CD14-positive monocyte (primary cell): ENCODE measurements around the gene CETN2. TPM values are rescaled to one million over a fixed set of nuclear protein-coding genes. Genes with fewer than 3 reads are reported as not detected.

ENCODE experiments used
- DNase-seq, 3 donors: peaks; one replicate each; pipeline ENCODE4 v3.0.0-alpha.2; 2011 to 2022
- H2AFZ ChIP-seq: 2 replicates; pipeline ENCODE4 v1.6.0; 2012; ENCODE audit warnings: mild to moderate bottlenecking, low read depth, low read length, inconsistent platforms; ENCODE audit not compliant: insufficient read depth, poor library complexity, severe bottlenecking
- H3K27ac ChIP-seq, 2 donors: 1 replicate in 1 of 2; 2 replicates in 1 of 2; pipeline ENCODE4 v1.5.1; 2012 to 2013; ENCODE audit warnings: low read length in 2 of 2, control low read depth in 1 of 2, inconsistent platforms in 1 of 2, low read depth in 1 of 2, mild to moderate bottlenecking in 1 of 2
- H3K27me3 ChIP-seq, 2 donors: one replicate each; pipeline versions ENCODE4 v1.6.0 to v1.6.1; 2011 to 2013; ENCODE audit warnings: low read length in 2 of 2; ENCODE audit not compliant: control insufficient read depth in 2 of 2, insufficient read depth in 2 of 2
- H3K36me3 ChIP-seq, 2 donors: replicated peaks in 1 of 2; 1 replicate in 1 of 2; 2 replicates in 1 of 2; pipeline versions ENCODE4 v1.5.1 to v1.6.1; 2012 to 2013; ENCODE audit warnings: low read length in 2 of 2, control low read depth in 1 of 2, inconsistent platforms in 1 of 2, mild to moderate bottlenecking in 1 of 2; ENCODE audit not compliant: insufficient read depth in 2 of 2, control insufficient read depth in 1 of 2
- H3K4me1 ChIP-seq, 2 donors: 1 replicate in 1 of 2; 2 replicates in 1 of 2; pipeline versions ENCODE4 v1.5.1 to v1.6.1; 2012 to 2013; ENCODE audit warnings: low read length in 2 of 2, control low read depth in 1 of 2, inconsistent platforms in 1 of 2, mild to moderate bottlenecking in 1 of 2, moderate library complexity in 1 of 2; ENCODE audit not compliant: insufficient read depth in 2 of 2, control insufficient read depth in 1 of 2
- H3K4me2 ChIP-seq: replicated peaks from 2 replicates; pipeline ENCODE3; 2012; ENCODE audit warnings: low read length, moderate library complexity, mild to moderate bottlenecking; ENCODE audit not compliant: poor library complexity, severe bottlenecking; ENCODE audit errors: extremely low read depth
- H3K4me3 ChIP-seq, 3 experiments: fragments of 200-600 bp in 1 of 3; sonication (generic) in 1 of 3; replicated peaks in 1 of 3; 1 replicate in 2 of 3; 2 replicates in 1 of 3; pipeline ENCODE4 v1.5.1; 2011 to 2013; ENCODE audit warnings: low read length in 3 of 3, mild to moderate bottlenecking in 3 of 3, control low read depth in 2 of 3, low read depth in 2 of 3, inconsistent platforms in 1 of 3, moderate library complexity in 1 of 3
- H3K79me2 ChIP-seq: 2 replicates; pipeline ENCODE4 v1.6.0; 2012; ENCODE audit warnings: mild to moderate bottlenecking, control low read depth, inconsistent platforms, low read length, moderate library complexity; ENCODE audit not compliant: insufficient read depth
- H3K9ac ChIP-seq: 2 replicates; pipeline ENCODE4 v1.6.0; 2017; ENCODE audit warnings: low read length, mild to moderate bottlenecking; ENCODE audit not compliant: insufficient read depth, poor library complexity, severe bottlenecking
- H3K9me3 ChIP-seq, 2 donors: replicated peaks in 1 of 2; 1 replicate in 1 of 2; 2 replicates in 1 of 2; pipeline versions ENCODE4 v1.5.1 to v1.6.1; 2012 to 2013; ENCODE audit warnings: low read length in 2 of 2, control low read depth in 1 of 2; ENCODE audit not compliant: control insufficient read depth in 1 of 2, insufficient read depth in 1 of 2
- H4K20me1 ChIP-seq: 2 replicates; pipeline ENCODE4 v1.6.0; 2012; ENCODE audit warnings: mild to moderate bottlenecking, low read length, control low read depth, moderate library complexity; ENCODE audit not compliant: insufficient read depth
- H3K27ac Mint-ChIP-seq, 7 donors: one replicate each; pipeline ENCODE4 v1.8.0; 2020; ENCODE audit warnings: mild to moderate bottlenecking in 7 of 7, mixed read lengths in 7 of 7, moderate library complexity in 6 of 7, inconsistent platforms in 2 of 7
- H3K27me3 Mint-ChIP-seq, 3 donors: one replicate each; pipeline ENCODE4 v1.8.0; 2021 to 2022; ENCODE audit warnings: low read depth in 3 of 3, mild to moderate bottlenecking in 3 of 3, mixed read lengths in 3 of 3, moderate library complexity in 3 of 3, inconsistent platforms in 1 of 3
- H3K36me3 Mint-ChIP-seq, 2 donors: one replicate each; pipeline ENCODE4 v1.8.0; 2020; ENCODE audit warnings: mixed read lengths in 2 of 2, inconsistent platforms in 1 of 2, mild to moderate bottlenecking in 1 of 2
- H3K4me1 Mint-ChIP-seq: one replicate; pipeline ENCODE4 v1.8.0; 2020; ENCODE audit warnings: mild to moderate bottlenecking, mixed read lengths
- H3K4me3 Mint-ChIP-seq, 2 donors: one replicate each; pipeline ENCODE4 v1.8.0; 2020; ENCODE audit warnings: mild to moderate bottlenecking in 2 of 2, mixed read lengths in 2 of 2, moderate library complexity in 1 of 2
- H3K9me3 Mint-ChIP-seq, 7 donors: one replicate each; pipeline ENCODE4 v1.8.0; 2020 to 2022; ENCODE audit warnings: mixed read lengths in 7 of 7, mild to moderate bottlenecking in 6 of 7, moderate library complexity in 6 of 7, inconsistent platforms in 2 of 7
- CTCF ChIP-seq: fragments of 200-600 bp; IDR thresholded peaks from one replicate; pipeline ENCODE4 v1.8.0; 2022; ENCODE audit warnings: antibody characterized with exemption, mild to moderate bottlenecking
- WGBS: methylation state at CpG from one replicate; pipeline ENCODE4 v1.1.5; 2013; ENCODE audit warnings: missing lambda C conversion rate; ENCODE audit not compliant: insufficient coverage; 5-methylcytosine and 5-hydroxymethylcytosine counted together
- intact Hi-C, 2 donors: fragments of 100-400 bp; cut with micrococcal nuclease; formaldehyde crosslinking; loops; one replicate each; pipeline versions ENCODE4 v1.15.0 to v1.15.1; 2023
- polyA plus RNA-seq, 3 donors: library from polyadenylated mRNA; depleted of rRNA in 1 of 3; unstranded in 2 of 3; stranded (reverse) in 1 of 3; fragments of 300-500 nt in 2 of 3; fragments of >200 nt in 1 of 3; fragmentation: Illumina TruSeq in 2 of 3; gene quantifications; 1 replicate in 2 of 3; 2 replicates in 1 of 3; pipeline ENCODE4 v1.2.3, GENCODE V29; 2012 to 2021

The CETN2 gene
- polyA plus RNA-seq, 3 donors, result 5.4 to 26.7 (median 19.9) TPM

- intact Hi-C loops, result no loop called here
Observed at GRCh38 chrX:152847281-152847680, 16.7 kb upstream of the CETN2 start.

GRCh38 chrX:152845618-152846240 lies 15.2 kb upstream of the CETN2 start:
- H3K36me3 Mint-ChIP-seq, result peaks cover 24 to 29% of the 10 kb centered on the region in 2 donors
- H3K27me3 Mint-ChIP-seq, result peaks cover 0 to 2% (median 0%) of the 10 kb centered on the region in 3 donors
- Histone ChIP-seq H3K79me2 (peaks cover 4% of the 10 kb centered on the region), H4K20me1 (no peaks in the 10 kb centered on the region), H2AFZ (no peak overlapping the region), H3K27ac (no peak overlapping the region), H3K36me3 (peaks cover 14 to 38% of the 10 kb centered on the region in 2 donors), H3K4me1 (no peaks in the 10 kb centered on the region), H3K9me3 (no peaks in the 10 kb centered on the region), H3K4me2 (no peak overlapping the region), H3K9ac (no peak overlapping the region), H3K27me3 (no peaks in the 10 kb centered on the region), H3K4me3 (no peak overlapping the region)
- no peak overlapping the region for H3K4me3 Mint-ChIP-seq
- H3K9me3 Mint-ChIP-seq, result peaks cover 0 to 5% (median 0%) of the 10 kb centered on the region in 7 donors
- H3K27ac Mint-ChIP-seq, result no peak overlapping the region
- H3K4me1 Mint-ChIP-seq, result no peaks in the 10 kb centered on the region
- 100% methylated on average over 7 of the region's 17 CpGs for WGBS
- no peak for TF ChIP-seq CTCF
- no peak for DNase-seq
- intact Hi-C loops, result no loop called here

More at GRCh38 chrX:152847281-152847680, 16.7 kb upstream of the CETN2 start:
- peaks cover 0 to 3% (median 0%) of the 10 kb centered on the region in 3 donors for H3K27me3 Mint-ChIP-seq
- no peak overlapping the region for H3K27ac ChIP-seq
- H3K4me3 ChIP-seq, result no peak overlapping the region
- no peaks in the 10 kb centered on the region for H3K27me3 ChIP-seq
- H3K4me2 ChIP-seq, result no peak overlapping the region
- no peaks in the 10 kb centered on the region for H3K4me1 Mint-ChIP-seq
- no peak overlapping the region for H2AFZ ChIP-seq
- TF ChIP-seq CTCF, result no peak
- peak overlapping the region in 1 of 7 donors; percentile 38 for H3K27ac Mint-ChIP-seq
- no peak overlapping the region for H3K4me3 Mint-ChIP-seq
- no peaks in the 10 kb centered on the region for H4K20me1 ChIP-seq
- no peak overlapping the region for H3K9ac ChIP-seq
- peaks cover 22 to 54% of the 10 kb centered on the region in 2 donors for H3K36me3 ChIP-seq
- H3K9me3 ChIP-seq, result no peaks in the 10 kb centered on the region
- WGBS, result no CpG with 5 or more reads among the region's 6 CpGs
- no peaks in the 10 kb centered on the region for H3K4me1 ChIP-seq
- H3K79me2 ChIP-seq, result peaks cover 4% of the 10 kb centered on the region
- no peak for DNase-seq
- H3K9me3 Mint-ChIP-seq, result peaks cover 0 to 1% (median 0%) of the 10 kb centered on the region in 7 donors
- peaks cover 38 to 40% of the 10 kb centered on the region in 2 donors for H3K36me3 Mint-ChIP-seq
